PFSK-1 (cell line): ENCODE results near the gene FOXC1.

Experiments
- FOXP2 ChIP-seq: optimal IDR thresholded peaks from 2 replicates; pipeline ENCODE3; 2011; ENCODE audit warnings: borderline replicate concordance, control low read depth, inconsistent platforms; ENCODE audit not compliant: insufficient read depth; ENCODE audit errors: extremely low read length, extremely low read depth
- POLR2AphosphoS5 ChIP-seq: IDR thresholded peaks from 2 replicates; pipeline ENCODE4 v1.6.1; 2012; ENCODE audit warnings: low read depth, mild to moderate bottlenecking, control low read depth, low read length, moderate library complexity
- SIN3A ChIP-seq: IDR thresholded peaks from 2 replicates; pipeline ENCODE4 v1.6.1; 2012; ENCODE audit warnings: mild to moderate bottlenecking, low read length, moderate library complexity, borderline replicate concordance; ENCODE audit not compliant: insufficient read depth
- TAF1 ChIP-seq: IDR thresholded peaks from 2 replicates; pipeline ENCODE4 v1.6.1; 2012; ENCODE audit warnings: low read length, control low read depth, borderline replicate concordance; ENCODE audit not compliant: insufficient read depth
- TF ChIP-seq, protein P1 (sequence below), 2 experiments: IDR thresholded peaks; 2 replicates each; pipeline versions ENCODE4 v1.6.1 to v1.8.0; 2011 to 2012; ENCODE audit warnings: low read depth in 2 of 2, low read length in 2 of 2, control low read depth in 1 of 2, inconsistent platforms in 1 of 2, mild to moderate bottlenecking in 1 of 2, moderate library complexity in 1 of 2; ENCODE audit not compliant: insufficient read depth in 1 of 2

Gene FOXC1

DNA sequence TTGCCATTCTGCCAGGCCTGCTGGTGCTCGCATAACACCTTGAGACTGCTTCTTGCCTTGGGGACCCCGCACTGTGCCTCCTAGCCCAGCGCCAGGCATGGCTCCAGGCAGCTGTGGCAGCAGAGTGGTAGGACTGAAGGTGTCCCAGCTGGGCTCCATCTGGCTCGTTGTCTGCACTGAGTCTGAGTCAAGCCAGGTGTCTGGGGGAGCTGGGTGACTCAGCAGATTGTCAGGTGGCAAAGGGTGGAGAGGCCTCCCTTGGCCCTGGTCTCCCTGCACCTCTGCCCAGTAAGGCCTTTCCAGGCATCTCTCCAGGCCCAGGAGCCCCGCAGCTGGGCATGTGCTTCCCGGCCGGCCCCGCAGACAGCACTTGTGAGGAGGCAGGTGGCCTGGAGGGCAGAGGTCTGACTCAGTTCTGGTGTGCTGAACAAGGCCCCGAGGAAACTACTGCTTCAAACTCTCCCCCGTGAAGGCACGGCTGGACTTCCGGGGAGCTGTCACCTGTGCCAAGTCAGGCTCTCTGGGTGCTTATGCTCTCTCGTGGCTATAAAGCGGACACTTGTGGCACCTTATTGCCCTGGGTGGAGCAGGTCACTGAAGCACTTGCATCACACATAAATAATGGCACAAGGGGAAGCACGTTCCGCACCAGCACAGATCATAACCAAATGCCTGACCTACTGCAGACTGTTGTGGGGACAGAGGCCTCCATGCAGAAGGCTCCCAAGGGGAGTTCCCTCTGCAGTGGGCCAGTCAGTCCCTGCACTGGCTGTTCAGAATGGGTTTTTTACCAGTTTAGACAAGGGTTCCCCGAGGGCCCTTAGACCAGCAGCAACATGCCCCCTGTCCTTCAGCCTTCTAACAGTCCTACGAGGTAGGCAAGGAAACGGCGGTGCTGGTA is 27.5 kb downstream of the FOXC1 start:
- TF ChIP-seq, protein P1, sequence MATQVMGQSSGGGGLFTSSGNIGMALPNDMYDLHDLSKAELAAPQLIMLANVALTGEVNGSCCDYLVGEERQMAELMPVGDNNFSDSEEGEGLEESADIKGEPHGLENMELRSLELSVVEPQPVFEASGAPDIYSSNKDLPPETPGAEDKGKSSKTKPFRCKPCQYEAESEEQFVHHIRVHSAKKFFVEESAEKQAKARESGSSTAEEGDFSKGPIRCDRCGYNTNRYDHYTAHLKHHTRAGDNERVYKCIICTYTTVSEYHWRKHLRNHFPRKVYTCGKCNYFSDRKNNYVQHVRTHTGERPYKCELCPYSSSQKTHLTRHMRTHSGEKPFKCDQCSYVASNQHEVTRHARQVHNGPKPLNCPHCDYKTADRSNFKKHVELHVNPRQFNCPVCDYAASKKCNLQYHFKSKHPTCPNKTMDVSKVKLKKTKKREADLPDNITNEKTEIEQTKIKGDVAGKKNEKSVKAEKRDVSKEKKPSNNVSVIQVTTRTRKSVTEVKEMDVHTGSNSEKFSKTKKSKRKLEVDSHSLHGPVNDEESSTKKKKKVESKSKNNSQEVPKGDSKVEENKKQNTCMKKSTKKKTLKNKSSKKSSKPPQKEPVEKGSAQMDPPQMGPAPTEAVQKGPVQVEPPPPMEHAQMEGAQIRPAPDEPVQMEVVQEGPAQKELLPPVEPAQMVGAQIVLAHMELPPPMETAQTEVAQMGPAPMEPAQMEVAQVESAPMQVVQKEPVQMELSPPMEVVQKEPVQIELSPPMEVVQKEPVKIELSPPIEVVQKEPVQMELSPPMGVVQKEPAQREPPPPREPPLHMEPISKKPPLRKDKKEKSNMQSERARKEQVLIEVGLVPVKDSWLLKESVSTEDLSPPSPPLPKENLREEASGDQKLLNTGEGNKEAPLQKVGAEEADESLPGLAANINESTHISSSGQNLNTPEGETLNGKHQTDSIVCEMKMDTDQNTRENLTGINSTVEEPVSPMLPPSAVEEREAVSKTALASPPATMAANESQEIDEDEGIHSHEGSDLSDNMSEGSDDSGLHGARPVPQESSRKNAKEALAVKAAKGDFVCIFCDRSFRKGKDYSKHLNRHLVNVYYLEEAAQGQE (IDR thresholded peaks at IDR 0.05; ENCODE audit: insufficient read depth in 1 of 2, low read depth in 2 of 2, low read length in 2 of 2): no peak
- TF ChIP-seq POLR2AphosphoS5 (no peak), SIN3A (no peak), TAF1 (no peak), FOXP2 (no peak)

DNA sequence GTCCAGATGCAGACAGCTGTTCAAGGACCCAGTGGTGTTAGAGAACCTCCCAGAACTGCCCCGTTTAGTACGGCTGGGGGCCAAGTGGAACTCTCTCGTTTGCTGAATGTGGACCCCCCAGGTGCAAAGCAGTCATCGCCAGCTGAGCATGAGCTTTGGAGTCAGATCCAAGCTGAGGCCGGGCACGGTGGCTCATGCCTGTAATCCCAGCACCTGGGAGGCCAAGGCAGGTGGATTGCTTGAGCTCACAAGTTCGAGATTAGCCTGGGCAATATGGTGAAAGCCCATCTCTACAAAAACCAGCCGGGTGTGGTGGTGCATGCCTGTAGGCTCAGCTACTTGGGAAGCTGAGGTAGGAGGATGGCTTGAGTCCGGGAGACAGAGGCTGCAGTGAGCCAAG is 29.7 kb downstream of the FOXC1 start:
- TF ChIP-seq, protein P1 (IDR thresholded peaks at IDR 0.05; ENCODE audit: insufficient read depth in 1 of 2, low read depth in 2 of 2, low read length in 2 of 2): no peak
- TF ChIP-seq POLR2AphosphoS5 (no peak), SIN3A (no peak), TAF1 (no peak), FOXP2 (no peak)

DNA sequence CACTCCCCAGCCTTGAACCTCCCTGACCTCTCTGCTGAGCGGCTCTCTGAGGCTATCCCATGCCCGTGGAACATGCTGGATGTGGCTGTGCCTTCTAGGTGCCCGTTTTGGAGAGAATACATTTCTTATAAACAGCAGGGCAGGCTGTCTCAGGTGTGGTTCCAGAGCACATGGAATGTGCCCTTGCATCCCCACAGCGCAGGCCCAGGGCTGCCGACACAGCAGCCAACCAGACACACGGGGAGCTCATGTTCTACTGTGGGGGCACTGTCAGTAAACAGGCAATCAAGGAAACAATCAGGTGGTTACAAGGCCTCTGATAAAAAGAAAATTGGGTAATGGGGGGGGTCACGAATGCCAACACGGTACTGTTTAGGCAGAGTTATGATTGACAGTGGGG is 30.8 kb downstream of the FOXC1 start:
- TF ChIP-seq POLR2AphosphoS5: no peak
- TF ChIP-seq FOXP2: no peak
- TF ChIP-seq, protein P1 (IDR thresholded peaks at IDR 0.05; ENCODE audit: insufficient read depth in 1 of 2, low read depth in 2 of 2, low read length in 2 of 2): no peak
- no peak for TF ChIP-seq TAF1
- TF ChIP-seq SIN3A: no peak

DNA sequence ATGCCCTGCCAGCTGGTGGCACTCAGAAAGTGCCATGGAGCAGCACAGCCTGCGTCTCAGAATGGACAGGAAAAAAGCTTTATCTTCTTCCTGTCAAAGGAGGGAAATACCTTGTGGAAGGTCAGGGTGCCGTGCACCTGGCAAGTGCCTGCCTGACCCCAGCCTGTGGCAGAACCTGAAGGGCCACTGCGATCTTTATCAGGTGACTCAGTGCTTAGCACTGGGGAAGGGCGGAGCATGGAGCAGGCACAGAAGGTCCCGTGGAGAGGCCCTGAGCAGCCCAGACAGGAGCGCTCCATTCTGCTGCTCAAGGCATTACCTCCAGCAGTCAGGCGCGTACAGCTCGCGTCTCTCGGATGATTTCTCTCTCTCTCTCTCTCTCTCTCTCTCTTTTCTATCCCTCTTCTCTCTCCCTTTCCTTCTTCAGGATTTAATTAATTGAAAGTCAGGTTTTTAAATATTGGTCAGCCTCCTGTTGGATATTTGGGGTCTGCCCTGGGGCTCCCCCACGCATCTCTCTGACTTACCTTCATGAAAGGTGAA is 31.7 kb downstream of the FOXC1 start:
- TF ChIP-seq SIN3A: no peak
- TF ChIP-seq POLR2AphosphoS5: no peak
- TF ChIP-seq TAF1: no peak

DNA sequence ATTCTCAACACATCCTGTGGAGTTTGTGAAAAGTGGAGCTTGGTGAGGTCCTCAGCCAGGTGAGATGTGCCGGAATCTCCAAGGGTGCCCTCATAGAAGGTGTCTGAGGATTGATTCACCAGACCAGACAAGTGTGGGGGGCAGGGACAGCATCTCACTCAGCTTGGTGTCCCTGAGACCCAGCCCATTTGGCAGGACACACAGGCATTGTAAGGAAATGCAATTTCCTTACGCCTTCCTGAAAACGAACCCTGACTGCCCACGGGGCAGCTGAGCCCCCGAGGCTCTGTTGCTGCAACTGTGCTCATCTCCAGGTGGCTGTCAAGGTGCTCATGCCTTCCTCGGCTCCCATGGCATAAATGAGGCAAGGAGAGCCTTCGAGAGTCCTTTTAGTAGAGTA is 33.4 kb downstream of the FOXC1 start:
- TF ChIP-seq FOXP2: no peak
- TF ChIP-seq, protein P1 (IDR thresholded peaks at IDR 0.05; ENCODE audit: insufficient read depth in 1 of 2, low read depth in 2 of 2, low read length in 2 of 2): no peak
- no peak for TF ChIP-seq TAF1
- TF ChIP-seq SIN3A: no peak
- no peak for TF ChIP-seq POLR2AphosphoS5
